ENCODE data around the gene PRRC1. TPM values are rescaled to one million over a fixed set of nuclear protein-coding genes. Genes with fewer than 3 reads are reported as not detected.

The PRRC1 gene
- total and polyA plus RNA-seq, 2 experiments from 2014 or later, result 53.9 to 105 TPM

GRCh38 chr5:127513408-127513970 is 4.0 kb upstream of the PRRC1 start:
- no peak overlapping the region for H3K27ac ChIP-seq
- H3K36me3 ChIP-seq (replicated peaks; ENCODE audit: insufficient read depth, low read depth), result no peaks in the 10 kb centered on the region
- no peaks in the 10 kb centered on the region for H3K9me3 ChIP-seq (ENCODE audit: low read depth)
- peaks cover 4% of the 10 kb centered on the region for H3K4me1 ChIP-seq (ENCODE audit: insufficient read depth)
- no peaks in the 10 kb centered on the region for H3K27me3 ChIP-seq
- H3K4me2 ChIP-seq, result no peak overlapping the region
- 72% methylated on average over 3 of the region's 3 CpGs for WGBS (ENCODE audit: low lambda C conversion rate, missing lambda C conversion rate)
- no peaks in the 10 kb centered on the region for H3K9me2 ChIP-seq (replicated peaks; ENCODE audit: insufficient read depth)
- H3K79me2 ChIP-seq, result peaks cover 7% of the 10 kb centered on the region
- no peak overlapping the region for H3K4me3 ChIP-seq
- TF ChIP-seq EZH2 (IDR thresholded peaks at IDR 0.05; ENCODE audit: borderline replicate concordance) (no peak), EZH2phosphoT487 (IDR thresholded peaks at IDR 0.05; ENCODE audit: low read depth, severe bottlenecking, unreplicated experiment) (no peak), CTCF (IDR thresholded peaks at IDR 0.05; ENCODE audit: poor library complexity) (no peak)
- peaks cover 2% of the 10 kb centered on the region for H4K20me1 ChIP-seq (ENCODE audit: insufficient read depth, poor library complexity, severe bottlenecking)
- H2AFZ ChIP-seq, result no peak overlapping the region
- no peak for DNase-seq (ENCODE audit: low spot score)

- TF ChIP-seq EZH2phosphoT487 (IDR thresholded peaks at IDR 0.05; ENCODE audit: low read depth, severe bottlenecking, unreplicated experiment) (no peak), EZH2 (IDR thresholded peaks at IDR 0.05; ENCODE audit: borderline replicate concordance) (no peak), CTCF (IDR thresholded peaks at IDR 0.05; ENCODE audit: poor library complexity) (no peak)
- Histone ChIP-seq H3K4me2 (no peak overlapping the region), H3K4me1 (ENCODE audit: insufficient read depth) (peaks cover 15% of the 10 kb centered on the region), H3K36me3 (replicated peaks; ENCODE audit: insufficient read depth, low read depth) (no peaks in the 10 kb centered on the region), H2AFZ (no peak overlapping the region), H3K9me2 (replicated peaks; ENCODE audit: insufficient read depth) (no peaks in the 10 kb centered on the region), H3K4me3 (no peak overlapping the region), H3K27ac (no peak overlapping the region), H4K20me1 (ENCODE audit: insufficient read depth, poor library complexity, severe bottlenecking) (peaks cover 15% of the 10 kb centered on the region), H3K79me2 (peaks cover 20% of the 10 kb centered on the region), H3K27me3 (no peaks in the 10 kb centered on the region), H3K9me3 (ENCODE audit: low read depth) (no peaks in the 10 kb centered on the region)
- no peak for DNase-seq (ENCODE audit: low spot score)
- 96% methylated on average over 1 of the region's 1 CpG for WGBS (ENCODE audit: low lambda C conversion rate, missing lambda C conversion rate)
These were observed 2.6 kb upstream of the PRRC1 start for GRCh38 chr5:127514816-127515215.

- Histone ChIP-seq H3K79me2 (peaks cover 30% of the 10 kb centered on the region), H3K27me3 (no peaks in the 10 kb centered on the region), H3K9me2 (replicated peaks; ENCODE audit: insufficient read depth) (no peaks in the 10 kb centered on the region), H2AFZ (no peak overlapping the region), H3K9me3 (ENCODE audit: low read depth) (no peaks in the 10 kb centered on the region), H3K4me2 (no peak overlapping the region), H3K4me3 (no peak overlapping the region), H3K36me3 (replicated peaks; ENCODE audit: insufficient read depth, low read depth) (no peaks in the 10 kb centered on the region), H4K20me1 (ENCODE audit: insufficient read depth, poor library complexity, severe bottlenecking) (peaks cover 26% of the 10 kb centered on the region), H3K27ac (no peak overlapping the region), H3K4me1 (ENCODE audit: insufficient read depth) (peaks cover 23% of the 10 kb centered on the region)
- DNase-seq (ENCODE audit: low spot score), result no peak
- TF ChIP-seq EZH2phosphoT487 (IDR thresholded peaks at IDR 0.05; ENCODE audit: low read depth, severe bottlenecking, unreplicated experiment) (no peak), EZH2 (IDR thresholded peaks at IDR 0.05; ENCODE audit: borderline replicate concordance) (no peak), CTCF (IDR thresholded peaks at IDR 0.05; ENCODE audit: poor library complexity) (no peak)
- WGBS (ENCODE audit: low lambda C conversion rate, missing lambda C conversion rate), result 90% methylated on average over 10 of the region's 10 CpGs
These were observed 1.6 kb upstream of the PRRC1 start for GRCh38 chr5:127515693-127516440.

Data from hepatocyte (in vitro differentiated cells).